SK-N-SH treated with all-trans-retinoic acid at 6 μM for 48 hours (cell line): ENCODE measurements around the gene RFX3.

Experiments used
- GLIS3 ChIP-seq: fragments of 250-450 bp; sonication (Bioruptor Pico); IDR thresholded peaks from 2 replicates; pipeline ENCODE4 v1.5.0; 2020; ENCODE audit warnings: mild to moderate bottlenecking, moderate library complexity
- PPARA ChIP-seq: fragments of 250-450 bp; sonication (Bioruptor Pico); IDR thresholded peaks from 2 replicates; pipeline ENCODE4 v1.5.0; 2020; ENCODE audit warnings: mild to moderate bottlenecking, borderline replicate concordance

DNA sequence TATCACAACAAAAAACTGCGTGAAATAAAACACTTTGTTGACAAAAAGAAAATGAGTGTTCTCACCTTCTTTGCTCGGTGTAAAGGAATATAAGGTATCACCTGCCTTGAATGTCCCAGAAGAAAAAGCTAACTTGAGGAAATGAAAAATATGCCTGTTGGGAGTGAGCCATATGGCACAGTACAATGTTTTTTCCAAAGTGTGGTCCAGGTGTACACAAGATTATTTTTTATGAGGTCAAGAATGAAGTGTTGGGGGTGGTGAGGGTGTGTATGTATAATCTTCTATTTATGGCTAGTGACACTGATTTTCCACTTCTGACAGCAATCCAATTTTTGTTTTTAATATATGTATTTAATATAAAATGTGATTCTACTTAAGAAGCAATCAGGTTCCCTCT is 134.4 kb downstream of the RFX3 start:
- no peak for TF ChIP-seq PPARA (CRISPR knock-in tag)
- TF ChIP-seq GLIS3 (CRISPR knock-in tag), result no peak
